GM12891 (cell line): ENCODE results near the gene GLTP.

ENCODE experiments used
- POLR2A ChIP-seq: IDR thresholded peaks from 2 replicates; pipeline ENCODE4 v1.6.1; 2011; ENCODE audit warnings: low read depth, low read length, control low read depth
- POLR2AphosphoS5 ChIP-seq: IDR thresholded peaks from 2 replicates; pipeline ENCODE4 v1.6.1; 2011; ENCODE audit warnings: low read depth, low read length, control low read depth
- TAF1 ChIP-seq: IDR thresholded peaks from 2 replicates; pipeline ENCODE4 v1.6.1; 2011; ENCODE audit warnings: low read depth, low read length, control low read depth

GRCh38 chr12:109875572-109876131 lies 4.7 kb downstream of the GLTP start:
- no peak for TF ChIP-seq POLR2A
- no peak for TF ChIP-seq POLR2AphosphoS5
- no peak for TF ChIP-seq TAF1
